SH-SY5Y (cell line): Measurements from ENCODE around the gene CYP26A1.

ENCODE experiments used
- GATA2 ChIP-seq: IDR thresholded peaks from 2 replicates; pipeline ENCODE4 v1.6.1; 2011; ENCODE audit warnings: mild to moderate bottlenecking, low read depth, low read length
- GATA3 ChIP-seq: IDR thresholded peaks from 2 replicates; pipeline ENCODE4 v1.6.1; 2011; ENCODE audit warnings: low read depth, mild to moderate bottlenecking, low read length, moderate library complexity

DNA sequence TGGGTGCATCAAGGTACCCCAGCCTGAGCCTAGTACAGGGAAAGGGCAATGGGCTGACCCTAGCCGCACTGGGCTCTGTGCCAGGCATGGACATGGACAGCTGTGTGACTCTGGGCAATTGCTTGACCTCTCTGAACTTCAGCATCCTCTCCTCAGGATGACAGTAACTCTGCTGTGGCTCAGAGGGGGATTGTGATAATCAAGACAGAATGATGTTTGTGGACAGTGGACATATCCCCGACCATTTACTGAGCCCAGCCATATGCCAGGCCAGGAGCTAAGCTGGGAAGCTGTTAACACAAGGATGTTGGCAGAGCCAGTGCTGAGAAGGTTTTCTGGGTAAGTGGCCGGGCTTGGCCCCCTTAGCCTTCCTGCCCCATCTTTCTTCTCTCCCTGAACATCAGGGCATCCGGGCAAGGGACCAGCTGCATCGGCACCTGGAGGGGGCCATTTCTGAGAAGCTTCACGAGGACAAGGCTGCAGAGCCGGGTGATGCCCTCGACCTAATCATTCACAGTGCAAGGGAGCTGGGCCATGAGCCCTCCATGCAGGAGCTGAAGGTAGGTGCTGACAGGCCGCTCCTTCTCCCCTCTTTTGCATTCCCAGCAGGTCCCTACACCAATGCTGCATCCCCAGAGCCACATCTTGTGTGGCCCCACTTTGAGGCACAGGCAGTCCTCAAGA lies 9.6 kb upstream of the CYP26A1 start:
- no peak for TF ChIP-seq GATA3
- no peak for TF ChIP-seq GATA2
